Measurements from ENCODE around the gene NMNAT1. TPM values are rescaled to one million over a fixed set of nuclear protein-coding genes. Genes with fewer than 3 reads are reported as not detected.
A peak's percentile ranks its signal among the peaks of the same experiment; 100 is the strongest.

NMNAT1 gene
- total RNA-seq, 3 donors from 2014 or later: 19.0 to 21.8 (median 20.6) TPM

DNA sequence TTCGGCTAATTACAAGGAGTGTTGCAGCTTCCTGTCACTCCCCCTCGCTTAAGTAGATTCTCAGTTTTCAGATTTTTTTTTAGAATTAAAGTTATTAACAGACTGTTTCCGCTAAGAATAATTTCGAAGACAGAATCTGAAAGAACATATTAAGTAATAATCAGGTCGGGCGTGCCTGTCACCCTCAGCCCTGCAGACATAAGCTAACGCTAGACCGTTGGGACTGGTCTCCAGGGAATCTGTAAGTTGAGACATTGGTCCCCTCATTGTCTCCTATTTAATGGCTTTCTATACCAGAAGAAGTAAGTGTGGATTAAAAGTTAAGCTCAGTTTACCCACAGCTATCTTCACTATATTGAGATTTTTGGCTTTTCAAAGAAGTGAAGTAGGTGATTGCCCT lies 14.5 kb downstream of the NMNAT1 start:
- no peak overlapping the region for H3K4me3 ChIP-seq
- no peaks in the 10 kb centered on the region for H3K4me1 ChIP-seq (ENCODE audit: low read depth)
- no peak for DNase-seq
- TF ChIP-seq, protein P1, sequence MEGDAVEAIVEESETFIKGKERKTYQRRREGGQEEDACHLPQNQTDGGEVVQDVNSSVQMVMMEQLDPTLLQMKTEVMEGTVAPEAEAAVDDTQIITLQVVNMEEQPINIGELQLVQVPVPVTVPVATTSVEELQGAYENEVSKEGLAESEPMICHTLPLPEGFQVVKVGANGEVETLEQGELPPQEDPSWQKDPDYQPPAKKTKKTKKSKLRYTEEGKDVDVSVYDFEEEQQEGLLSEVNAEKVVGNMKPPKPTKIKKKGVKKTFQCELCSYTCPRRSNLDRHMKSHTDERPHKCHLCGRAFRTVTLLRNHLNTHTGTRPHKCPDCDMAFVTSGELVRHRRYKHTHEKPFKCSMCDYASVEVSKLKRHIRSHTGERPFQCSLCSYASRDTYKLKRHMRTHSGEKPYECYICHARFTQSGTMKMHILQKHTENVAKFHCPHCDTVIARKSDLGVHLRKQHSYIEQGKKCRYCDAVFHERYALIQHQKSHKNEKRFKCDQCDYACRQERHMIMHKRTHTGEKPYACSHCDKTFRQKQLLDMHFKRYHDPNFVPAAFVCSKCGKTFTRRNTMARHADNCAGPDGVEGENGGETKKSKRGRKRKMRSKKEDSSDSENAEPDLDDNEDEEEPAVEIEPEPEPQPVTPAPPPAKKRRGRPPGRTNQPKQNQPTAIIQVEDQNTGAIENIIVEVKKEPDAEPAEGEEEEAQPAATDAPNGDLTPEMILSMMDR (IDR thresholded peaks at IDR 0.05): no peak
- H3K9me3 ChIP-seq: no peaks in the 10 kb centered on the region
- intact Hi-C loops (cut with DNase I, micrococcal nuclease): no loop called here
- H3K36me3 ChIP-seq (ENCODE audit: low read depth): no peaks in the 10 kb centered on the region
- no peak for ATAC-seq

DNA sequence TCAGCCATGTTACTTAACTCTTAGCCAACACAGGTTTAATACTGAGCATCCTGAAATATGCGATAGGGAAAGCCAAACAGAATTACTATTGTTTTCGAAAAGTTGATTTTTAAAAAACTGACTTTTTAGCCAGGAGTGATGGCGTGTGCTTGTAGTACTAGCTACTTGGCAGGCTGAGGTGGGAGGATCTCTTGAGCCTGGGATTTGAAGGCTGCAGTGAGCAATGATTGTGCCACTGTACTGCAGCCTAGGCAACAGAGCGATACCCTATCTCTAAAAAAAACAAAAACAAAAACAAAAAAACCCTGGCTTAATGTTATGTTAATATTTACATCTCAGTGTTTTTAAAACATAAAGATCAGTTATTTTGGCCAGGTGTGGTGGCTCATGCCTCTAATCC lies 16.7 kb downstream of the NMNAT1 start:
- DNase-seq: no peak
- Histone ChIP-seq H3K36me3 (ENCODE audit: low read depth) (no peaks in the 10 kb centered on the region), H3K4me1 (ENCODE audit: low read depth) (no peaks in the 10 kb centered on the region), H3K4me3 (no peak overlapping the region), H3K9me3 (no peaks in the 10 kb centered on the region)
- intact Hi-C loops (cut with DNase I, micrococcal nuclease): no loop called here
- no peak for ATAC-seq
- TF ChIP-seq, protein P1 (IDR thresholded peaks at IDR 0.05): no peak

DNA sequence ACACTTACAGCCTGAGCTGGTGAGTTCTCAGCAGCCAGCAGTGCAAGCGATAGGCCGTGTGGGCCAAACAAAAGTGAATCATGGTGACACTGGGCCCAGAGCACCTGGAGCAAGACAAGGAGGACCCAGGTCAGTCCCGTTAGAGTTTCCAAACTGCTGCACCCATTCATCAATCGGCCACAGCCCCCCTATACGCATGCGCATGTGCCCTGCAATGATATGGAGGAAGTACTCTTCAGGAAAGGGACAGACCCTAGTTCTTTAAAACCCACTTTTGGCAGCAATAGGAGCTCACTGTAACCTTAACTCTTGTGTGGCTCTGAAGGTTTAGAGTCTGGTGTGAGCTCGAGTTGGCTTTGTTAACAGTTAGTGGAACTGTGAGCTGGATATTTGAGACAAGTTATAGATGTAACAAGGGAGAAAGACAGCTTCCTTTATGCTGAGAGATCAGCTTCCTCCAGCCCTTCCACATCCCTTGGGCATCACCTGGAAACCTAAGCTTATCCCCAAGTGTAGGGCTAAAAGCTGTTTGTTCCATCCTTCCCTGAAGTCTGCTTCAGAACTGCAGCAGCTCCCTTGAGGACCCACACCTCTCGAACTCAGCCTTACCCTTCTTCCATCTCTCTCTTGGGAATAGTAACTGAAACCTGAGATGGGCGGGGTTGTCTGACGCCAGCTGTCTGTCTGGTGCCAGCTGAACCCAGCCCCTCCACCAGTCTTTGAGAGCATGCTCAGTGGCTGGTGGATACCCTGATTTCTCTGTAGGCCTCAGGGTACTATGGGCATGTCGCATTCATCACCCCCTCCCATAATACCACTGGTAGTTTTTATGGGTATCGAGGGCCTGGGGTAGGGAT lies 17.7 kb downstream of the NMNAT1 start:
- H3K36me3 ChIP-seq (ENCODE audit: low read depth): no peaks in the 10 kb centered on the region
- intact Hi-C loops (cut with DNase I, micrococcal nuclease): no loop called here
- DNase-seq (no peak), ATAC-seq (peak; percentile 32)
- no peak overlapping the region for H3K4me3 ChIP-seq
- no peaks in the 10 kb centered on the region for H3K9me3 ChIP-seq
- no peaks in the 10 kb centered on the region for H3K4me1 ChIP-seq (ENCODE audit: low read depth)
- TF ChIP-seq, protein P1 (IDR thresholded peaks at IDR 0.05): no peak

DNA sequence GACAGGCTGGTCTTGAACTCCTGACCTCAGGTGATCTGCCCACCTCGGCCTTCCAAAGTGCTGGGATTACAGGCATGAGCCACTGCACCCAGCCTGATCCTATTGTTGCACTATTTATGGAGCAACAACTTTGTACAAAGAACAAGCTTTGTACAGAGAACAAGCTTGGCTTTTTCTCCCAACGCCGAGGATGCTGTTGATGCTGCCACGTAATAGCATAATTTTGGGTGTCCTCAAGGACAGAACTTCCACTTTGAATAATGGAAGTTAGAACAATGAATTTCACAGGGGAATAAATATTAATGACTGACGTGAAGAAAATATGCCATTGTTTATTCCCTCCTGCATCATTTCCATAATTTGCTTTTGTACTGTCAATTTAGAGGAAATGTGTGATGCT lies 41.0 kb downstream of the NMNAT1 start:
- ATAC-seq: no peak
- no peaks in the 10 kb centered on the region for H3K4me1 ChIP-seq (ENCODE audit: low read depth)
- no peak for DNase-seq
- no peak overlapping the region for H3K4me3 ChIP-seq
- TF ChIP-seq, protein P1 (IDR thresholded peaks at IDR 0.05): no peak
- no peaks in the 10 kb centered on the region for H3K9me3 ChIP-seq
- intact Hi-C loops (cut with DNase I, micrococcal nuclease): no loop called here
- peaks cover 4% of the 10 kb centered on the region for H3K36me3 ChIP-seq (ENCODE audit: low read depth)

DNA sequence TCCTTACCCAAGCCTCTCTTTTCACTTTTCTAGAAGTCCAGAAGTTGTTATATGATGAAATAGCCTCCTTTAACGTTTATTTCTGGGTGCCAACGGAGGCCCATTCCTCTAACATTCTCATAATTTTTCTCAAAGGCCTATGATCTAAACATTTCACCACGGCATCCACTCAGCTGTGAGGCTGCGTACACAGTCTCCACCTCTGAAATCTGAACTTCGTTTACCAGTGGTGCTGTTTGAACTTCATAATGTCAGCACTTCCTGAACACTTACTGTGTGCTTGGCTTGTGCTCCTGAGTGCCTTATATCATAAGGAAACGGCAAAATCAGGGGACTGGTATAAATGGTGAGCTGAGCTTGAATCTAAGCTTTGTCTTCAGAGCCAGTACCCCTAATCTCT lies 41.7 kb downstream of the NMNAT1 start:
- DNase-seq: no peak
- Histone ChIP-seq H3K4me1 (ENCODE audit: low read depth) (no peaks in the 10 kb centered on the region), H3K36me3 (ENCODE audit: low read depth) (peaks cover 4% of the 10 kb centered on the region), H3K9me3 (no peaks in the 10 kb centered on the region), H3K4me3 (no peak overlapping the region)
- TF ChIP-seq, protein P1 (IDR thresholded peaks at IDR 0.05): no peak
- no peak for ATAC-seq
- intact Hi-C loops (cut with DNase I, micrococcal nuclease): no loop called here

Data from mucosa of descending colon (tissue), 3 donors.